Subcutaneous abdominal adipose tissue (tissue), 5 donors: ENCODE measurements around the gene MC4R.
A peak's percentile ranks its signal among the peaks of the same experiment; 100 is the strongest.
"Not testable (repeated sequence)": the region's sequence is repeated elsewhere in the genome, so short reads cannot be mapped to it uniquely, and the experiment has no call there.

ENCODE experiments used
- H3K27ac ChIP-seq: one replicate; pipeline ENCODE4 v1.7.0; 2013; ENCODE audit warnings: low read depth, mild to moderate bottlenecking, inconsistent platforms, low read length, moderate library complexity
- H3K27me3 ChIP-seq, 5 donors: one replicate each; pipeline ENCODE4 v1.7.0; 2013; ENCODE audit warnings: low read length in 5 of 5, inconsistent platforms in 1 of 5; ENCODE audit not compliant: control insufficient read depth in 5 of 5, insufficient read depth in 4 of 5
- H3K36me3 ChIP-seq, 5 donors: one replicate each; pipeline ENCODE4 v1.7.0; 2013; ENCODE audit warnings: low read length in 5 of 5; ENCODE audit not compliant: control insufficient read depth in 5 of 5, insufficient read depth in 5 of 5
- H3K4me1 ChIP-seq, 5 donors: one replicate each; pipeline ENCODE4 v1.7.0; 2013; ENCODE audit warnings: low read length in 5 of 5, mild to moderate bottlenecking in 3 of 5, moderate library complexity in 1 of 5; ENCODE audit not compliant: control insufficient read depth in 5 of 5, insufficient read depth in 5 of 5
- H3K4me3 ChIP-seq, 5 donors: one replicate each; pipeline ENCODE4 v1.7.0; 2013; ENCODE audit warnings: low read length in 5 of 5, low read depth in 1 of 5
- H3K9ac ChIP-seq, 5 donors: one replicate each; pipeline ENCODE4 v1.7.0; 2013; ENCODE audit warnings: low read length in 5 of 5, mild to moderate bottlenecking in 4 of 5, moderate library complexity in 3 of 5
- H3K9me3 ChIP-seq, 5 donors: one replicate each; pipeline ENCODE4 v1.7.0; 2013; ENCODE audit warnings: low read length in 5 of 5; ENCODE audit not compliant: control insufficient read depth in 5 of 5
- donor health status: healthy.
- donor health status: healthy.
- donor health status: healthy.
- donor health status: healthy.
- donor health status: healthy.

Gene MC4R

DNA sequence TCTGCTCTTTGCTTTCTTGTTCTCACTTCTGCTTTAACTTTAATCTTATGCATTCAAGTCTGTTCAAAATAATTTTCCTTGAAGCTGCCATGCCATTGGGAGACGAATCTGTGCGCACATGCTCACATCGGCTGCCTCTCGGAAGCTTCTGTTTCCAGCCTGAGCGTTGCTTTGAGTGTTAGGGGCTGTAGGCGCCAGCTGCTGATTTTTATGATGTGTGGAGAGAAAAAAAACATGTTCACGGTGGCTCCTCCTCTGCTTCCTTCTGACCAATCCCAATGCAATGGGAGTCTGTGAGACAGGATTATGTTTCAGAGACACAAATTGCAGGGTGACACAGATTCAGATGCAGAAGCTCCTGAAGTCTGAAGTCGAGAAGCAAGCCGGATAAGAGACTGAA lies at the start of gene MC4R:
Gene MC4R, minus strand, starts transcription at position 180 of the 400 bp plus-strand sequence. CDS start 426 bp downstream, outside the sequence.
- Histone ChIP-seq H3K27ac (no peak within 1 kb of the TSS), H3K36me3 (no peaks in the 10 kb centered on the region), H3K9me3 (no peaks in the 10 kb centered on the region), H3K9ac (no peak within 1 kb of the TSS), H3K4me1 (peaks cover 0 to 4% (median 0%) of the 10 kb centered on the region in 5 donors), H3K27me3 (no peaks in the 10 kb centered on the region), H3K4me3 (peak within 1 kb of the TSS in 1 of 5 donors; percentile 29)

DNA sequence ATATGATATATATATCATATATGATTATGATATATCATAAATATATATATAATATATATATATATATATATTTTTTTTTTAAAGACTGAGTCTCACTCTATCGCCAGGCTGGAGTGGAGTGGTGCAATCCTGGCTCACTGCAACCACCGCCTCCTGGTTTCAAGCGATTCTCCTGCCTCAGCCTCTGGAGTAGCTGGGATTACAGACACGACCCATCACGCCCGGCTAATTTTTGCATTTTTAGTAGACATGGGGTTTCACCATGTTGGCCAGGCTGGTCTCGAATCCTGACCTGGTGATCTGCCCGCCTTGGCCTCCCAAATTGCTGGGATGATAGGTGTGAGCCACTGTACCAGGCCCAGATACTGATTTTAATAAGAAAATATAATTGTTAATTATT lies 49.7 kb upstream of the MC4R start:
- not testable (repeated sequence) for H3K27me3 ChIP-seq, H3K4me1 ChIP-seq, H3K9me3 ChIP-seq, H3K9ac ChIP-seq, H3K27ac ChIP-seq, H3K4me3 ChIP-seq, H3K36me3 ChIP-seq

DNA sequence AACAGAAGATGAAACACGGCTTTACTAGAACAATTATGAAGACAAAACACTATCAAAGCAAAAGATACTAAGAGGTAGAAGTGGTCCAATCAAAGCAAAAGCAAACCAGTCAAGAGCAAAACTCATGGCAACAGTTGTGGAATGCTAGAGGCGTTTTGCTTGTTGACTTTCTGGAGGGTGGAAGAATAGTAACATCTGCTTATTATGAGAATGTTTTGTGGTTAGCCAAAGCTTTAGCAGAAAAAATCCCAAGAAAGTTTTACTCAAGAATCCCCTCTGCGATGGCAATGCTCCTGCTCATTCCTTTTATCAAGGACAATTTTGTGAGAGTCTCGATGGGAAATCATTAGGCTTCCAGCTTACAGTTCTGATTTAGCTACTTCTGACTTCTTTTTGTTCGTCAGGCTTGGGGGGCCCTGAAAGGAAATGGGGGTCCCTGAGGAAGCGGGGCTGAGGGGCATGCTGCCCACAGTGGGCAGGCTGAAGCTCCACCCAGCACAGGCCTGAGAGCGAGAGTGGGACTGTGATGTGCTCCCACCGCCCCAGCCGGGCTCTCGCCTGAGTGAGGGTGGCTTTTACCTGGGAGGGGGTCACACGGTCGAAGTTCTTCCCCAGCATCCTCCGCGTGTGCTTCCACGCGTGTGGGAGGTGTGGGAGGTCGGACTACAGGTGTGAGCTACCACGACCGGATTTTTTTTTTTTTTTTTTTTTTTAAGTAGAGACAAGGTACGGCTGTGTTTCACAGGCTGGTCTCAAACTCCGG lies 49.0 kb upstream of the MC4R start:
- H3K4me3 ChIP-seq, result no peak overlapping the region
- no peaks in the 10 kb centered on the region for H3K9me3 ChIP-seq
- H3K9ac ChIP-seq, result no peak overlapping the region
- H3K4me1 ChIP-seq, result no peaks in the 10 kb centered on the region
- no peaks in the 10 kb centered on the region for H3K27me3 ChIP-seq
- no peak overlapping the region for H3K27ac ChIP-seq
- no peaks in the 10 kb centered on the region for H3K36me3 ChIP-seq

DNA sequence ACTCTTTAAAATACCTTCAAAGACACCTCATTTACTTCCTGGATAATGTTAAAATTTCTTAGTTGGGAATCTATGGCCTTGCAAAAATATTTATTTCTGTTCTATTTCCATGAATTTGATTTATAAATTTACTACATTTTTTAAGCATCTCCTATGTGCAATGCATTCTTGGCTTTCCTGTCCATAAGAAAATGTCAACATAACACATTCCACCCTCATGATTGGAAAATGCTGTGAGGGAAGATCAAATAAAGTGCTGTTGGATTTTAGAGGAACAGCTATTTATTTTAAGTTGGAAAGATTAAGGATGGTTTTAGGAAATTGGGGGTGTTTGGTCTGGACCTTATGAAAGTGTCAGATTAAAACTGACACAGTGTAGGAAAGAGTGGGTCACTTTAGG lies 45.4 kb upstream of the MC4R start:
- Histone ChIP-seq H3K36me3 (no peaks in the 10 kb centered on the region), H3K4me1 (no peaks in the 10 kb centered on the region), H3K9ac (no peak overlapping the region), H3K27me3 (no peaks in the 10 kb centered on the region), H3K9me3 (no peaks in the 10 kb centered on the region), H3K27ac (no peak overlapping the region), H3K4me3 (no peak overlapping the region)

DNA sequence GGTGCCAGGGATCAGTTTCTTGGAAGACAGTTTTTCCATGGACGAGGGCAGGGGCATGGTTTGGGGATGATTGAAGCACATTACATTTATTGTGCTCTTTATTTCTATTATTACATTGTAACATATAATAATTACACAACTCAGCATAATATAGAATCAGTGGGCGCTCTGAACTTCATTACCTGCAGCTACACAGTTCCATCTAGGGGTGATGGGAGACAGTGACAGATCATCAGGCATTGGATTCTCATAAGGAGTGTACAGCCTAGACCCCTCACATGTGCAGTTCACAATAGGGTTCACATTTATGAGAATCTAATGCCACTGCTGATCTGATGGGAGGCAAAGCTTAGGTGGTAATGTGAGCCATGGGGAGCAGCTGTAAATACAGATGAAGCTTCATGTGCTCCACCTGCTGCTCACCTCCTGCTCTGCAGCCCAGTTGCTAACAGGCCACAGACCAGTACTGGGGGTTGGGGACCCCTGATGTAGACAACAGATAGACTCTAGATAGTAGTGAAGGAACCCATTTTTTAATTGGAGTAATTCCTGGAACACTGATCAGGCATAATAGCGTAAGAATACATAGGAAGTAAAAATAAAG lies 41.5 kb upstream of the MC4R start:
- Histone ChIP-seq H3K9ac (no peak overlapping the region), H3K27ac (no peak overlapping the region), H3K9me3 (no peaks in the 10 kb centered on the region), H3K36me3 (no peaks in the 10 kb centered on the region), H3K4me3 (no peak overlapping the region), H3K4me1 (no peaks in the 10 kb centered on the region), H3K27me3 (no peaks in the 10 kb centered on the region)

DNA sequence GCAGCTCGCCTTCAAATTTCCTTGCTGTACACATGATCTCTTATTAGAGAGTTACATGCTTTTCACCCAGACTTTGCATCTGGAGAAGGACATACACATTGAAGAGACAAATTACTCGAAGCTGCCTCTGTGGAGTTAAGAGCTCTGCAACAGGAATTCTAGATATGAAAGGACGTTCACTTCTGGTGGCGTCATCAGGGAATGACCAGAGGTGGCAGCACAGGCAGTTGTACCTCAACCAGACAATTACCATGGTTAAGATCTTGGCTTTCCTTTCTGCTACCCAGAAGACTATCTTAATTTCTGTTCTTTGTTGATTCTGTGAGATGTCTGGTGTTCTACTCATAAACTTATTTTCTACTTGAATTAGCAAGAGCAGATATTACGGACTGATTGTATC lies 39.1 kb upstream of the MC4R start:
- H3K27me3 ChIP-seq, result no peaks in the 10 kb centered on the region
- H3K9ac ChIP-seq, result no peak overlapping the region
- H3K4me3 ChIP-seq, result no peak overlapping the region
- no peaks in the 10 kb centered on the region for H3K4me1 ChIP-seq
- no peak overlapping the region for H3K27ac ChIP-seq
- no peaks in the 10 kb centered on the region for H3K36me3 ChIP-seq
- no peaks in the 10 kb centered on the region for H3K9me3 ChIP-seq

DNA sequence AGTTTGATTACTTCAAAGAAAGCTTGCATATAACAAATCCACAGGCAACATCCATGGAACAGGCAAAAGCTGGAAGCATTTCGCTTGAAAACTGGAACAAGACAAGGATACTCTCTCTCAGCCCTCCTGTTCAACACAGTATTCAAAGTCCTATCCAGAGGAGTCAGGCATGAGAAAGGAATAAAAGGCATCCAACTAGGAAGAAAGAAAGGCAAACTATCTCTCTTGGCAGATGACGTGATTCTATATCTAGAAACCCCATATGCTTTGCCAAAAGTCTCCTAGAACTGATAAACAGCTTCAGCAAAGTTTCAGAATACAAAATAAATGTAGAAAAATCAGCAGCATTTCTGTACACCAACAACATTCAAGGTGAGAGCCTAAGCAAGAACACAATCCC lies 34.1 kb upstream of the MC4R start:
- Histone ChIP-seq H3K27ac (no peak overlapping the region), H3K9ac (no peak overlapping the region), H3K4me3 (no peak overlapping the region), H3K27me3 (peaks cover 0 to 3% (median 0%) of the 10 kb centered on the region in 5 donors), H3K36me3 (no peaks in the 10 kb centered on the region), H3K4me1 (no peaks in the 10 kb centered on the region), H3K9me3 (no peaks in the 10 kb centered on the region)

DNA sequence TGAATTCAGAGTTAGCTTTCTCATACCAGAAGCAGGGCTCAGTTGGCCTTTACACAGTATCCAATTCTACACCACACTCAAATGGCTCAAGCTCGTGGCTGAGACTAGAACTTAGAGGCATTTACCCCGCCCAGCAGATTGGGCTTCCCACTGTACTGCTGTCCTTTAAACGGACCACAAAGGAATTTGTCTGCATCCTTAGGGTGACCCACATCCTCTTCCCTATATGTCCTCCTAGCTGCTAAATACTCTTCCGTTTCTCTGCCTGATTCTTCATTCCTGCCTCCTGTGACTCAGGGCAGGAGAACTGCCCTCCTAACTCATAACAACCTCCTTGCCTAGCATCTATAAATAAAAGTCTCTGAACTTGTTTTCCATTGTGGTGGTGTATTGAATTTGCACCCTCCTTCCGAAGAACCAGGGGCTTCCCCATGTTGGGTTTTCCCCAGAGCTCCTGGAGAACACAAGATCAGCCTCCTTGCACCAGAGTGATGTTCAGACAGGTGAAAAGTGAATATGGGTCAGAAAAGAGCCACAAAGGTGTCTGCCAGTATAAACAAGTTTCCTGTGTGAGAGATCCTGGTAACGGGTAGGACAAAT lies 32.0 kb upstream of the MC4R start:
- Histone ChIP-seq H3K27ac (no peak overlapping the region), H3K4me1 (no peaks in the 10 kb centered on the region), H3K27me3 (peaks cover 0 to 3% (median 0%) of the 10 kb centered on the region in 5 donors), H3K36me3 (no peaks in the 10 kb centered on the region), H3K4me3 (no peak overlapping the region), H3K9me3 (no peaks in the 10 kb centered on the region), H3K9ac (no peak overlapping the region)

DNA sequence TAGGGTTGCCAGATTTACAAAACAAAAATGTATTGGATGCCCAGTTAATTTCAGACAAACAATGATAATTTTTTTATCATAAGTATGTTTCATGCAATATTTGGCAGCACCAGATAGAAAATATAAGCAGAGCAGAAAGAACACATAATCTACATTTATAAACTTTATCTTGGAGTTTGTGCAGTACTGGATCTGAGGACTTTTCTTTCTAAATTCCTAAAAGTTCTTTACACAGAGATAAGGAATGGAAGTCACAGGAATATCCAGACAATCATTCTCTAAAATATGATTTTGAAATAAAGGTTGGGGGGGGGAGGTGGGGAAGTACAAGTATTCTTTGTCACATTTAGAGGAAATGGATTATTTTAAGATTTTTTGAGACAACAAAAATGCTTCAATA lies 28.8 kb upstream of the MC4R start:
- Histone ChIP-seq H3K9ac (no peak overlapping the region), H3K27me3 (peaks cover 0 to 3% (median 0%) of the 10 kb centered on the region in 5 donors), H3K4me1 (no peaks in the 10 kb centered on the region), H3K27ac (no peak overlapping the region), H3K36me3 (no peaks in the 10 kb centered on the region), H3K4me3 (no peak overlapping the region), H3K9me3 (no peaks in the 10 kb centered on the region)

DNA sequence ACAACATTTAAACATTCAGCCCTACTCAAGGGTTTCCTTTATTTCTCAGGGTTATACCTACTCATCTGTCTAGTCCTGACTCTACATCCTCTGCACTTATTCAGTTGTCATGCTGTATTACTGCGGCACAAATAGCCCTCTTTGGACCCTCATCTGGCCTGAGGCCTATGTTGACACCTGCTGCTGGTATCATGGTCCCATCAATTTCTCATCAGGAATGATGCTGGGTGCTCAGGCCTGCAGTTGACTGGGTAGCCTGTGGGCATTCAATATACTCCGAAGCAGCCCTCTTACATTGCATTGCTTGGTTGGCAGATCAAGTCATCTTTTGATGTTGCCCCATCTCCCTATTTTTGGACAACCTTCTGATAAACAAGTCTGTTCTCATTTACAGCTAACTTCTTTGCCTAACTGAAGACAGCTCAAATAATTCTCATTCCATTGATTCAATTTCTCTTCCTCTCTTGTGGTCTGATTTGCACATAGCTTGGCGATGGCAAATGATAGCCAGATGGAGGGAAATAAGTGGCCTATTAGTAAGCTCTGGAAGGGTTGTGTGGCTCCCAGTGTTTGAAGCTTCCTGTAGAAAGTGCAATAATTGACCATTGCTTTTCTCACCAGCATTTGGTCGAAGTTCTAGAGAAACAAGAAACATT lies 19.1 kb upstream of the MC4R start:
- H3K27ac ChIP-seq, result no peak overlapping the region
- H3K4me1 ChIP-seq, result no peaks in the 10 kb centered on the region
- no peak overlapping the region for H3K9ac ChIP-seq
- no peaks in the 10 kb centered on the region for H3K9me3 ChIP-seq
- H3K36me3 ChIP-seq, result no peaks in the 10 kb centered on the region
- H3K4me3 ChIP-seq, result no peak overlapping the region
- H3K27me3 ChIP-seq, result no peaks in the 10 kb centered on the region
